A673 (cell line): ENCODE measurements around the gene KCNIP1.

Experiments used
- EZH2 ChIP-seq: fragments of 200-600 bp; sonication (generic); IDR thresholded peaks from 2 replicates; pipeline ENCODE4 v1.6.1; 2017; ENCODE audit warnings: borderline replicate concordance, low read depth, mild to moderate bottlenecking, mixed read lengths, antibody characterized with exemption, low read length; ENCODE audit not compliant: poor library complexity, severe bottlenecking
- TF ChIP-seq, protein P1 (sequence below): fragments of 300-800, 200-600 bp; sonication (generic); conservative IDR thresholded peaks from 2 replicates; pipeline ENCODE4 v1.5.1; 2017; ENCODE audit warnings: low read depth, mild to moderate bottlenecking, antibody characterized with exemption, low read length, moderate library complexity, mixed read lengths

DNA sequence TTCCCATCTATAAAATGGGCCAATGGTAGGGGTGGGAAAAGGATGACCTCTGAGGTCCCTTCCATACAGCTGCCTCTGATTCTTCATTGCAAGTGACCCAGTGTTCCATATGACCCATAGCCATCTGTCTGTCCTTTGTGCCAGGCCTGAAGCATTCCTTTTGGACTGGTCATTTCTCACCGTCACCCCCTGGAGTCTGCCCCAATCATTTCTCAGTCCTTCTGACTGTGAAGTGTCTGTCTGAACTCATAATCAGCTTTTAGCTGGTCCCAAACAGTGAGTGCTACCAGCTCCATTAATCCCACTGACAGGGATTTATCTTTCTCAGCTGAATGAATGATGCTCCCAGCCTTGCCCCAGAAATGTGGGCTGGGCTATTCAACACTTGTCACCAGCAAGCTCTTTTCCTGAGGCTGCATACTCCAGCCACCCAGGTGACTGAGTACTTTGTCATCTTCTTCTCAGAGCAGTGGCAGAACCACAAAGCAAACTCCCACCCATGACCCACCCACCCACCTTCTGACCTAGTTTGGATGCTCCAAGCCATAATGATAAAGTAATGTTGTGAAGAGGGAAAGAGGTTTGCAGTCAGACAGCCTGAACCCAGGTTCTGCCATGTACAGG is 37.4 kb downstream of the KCNIP1 start:
- TF ChIP-seq, protein P1, sequence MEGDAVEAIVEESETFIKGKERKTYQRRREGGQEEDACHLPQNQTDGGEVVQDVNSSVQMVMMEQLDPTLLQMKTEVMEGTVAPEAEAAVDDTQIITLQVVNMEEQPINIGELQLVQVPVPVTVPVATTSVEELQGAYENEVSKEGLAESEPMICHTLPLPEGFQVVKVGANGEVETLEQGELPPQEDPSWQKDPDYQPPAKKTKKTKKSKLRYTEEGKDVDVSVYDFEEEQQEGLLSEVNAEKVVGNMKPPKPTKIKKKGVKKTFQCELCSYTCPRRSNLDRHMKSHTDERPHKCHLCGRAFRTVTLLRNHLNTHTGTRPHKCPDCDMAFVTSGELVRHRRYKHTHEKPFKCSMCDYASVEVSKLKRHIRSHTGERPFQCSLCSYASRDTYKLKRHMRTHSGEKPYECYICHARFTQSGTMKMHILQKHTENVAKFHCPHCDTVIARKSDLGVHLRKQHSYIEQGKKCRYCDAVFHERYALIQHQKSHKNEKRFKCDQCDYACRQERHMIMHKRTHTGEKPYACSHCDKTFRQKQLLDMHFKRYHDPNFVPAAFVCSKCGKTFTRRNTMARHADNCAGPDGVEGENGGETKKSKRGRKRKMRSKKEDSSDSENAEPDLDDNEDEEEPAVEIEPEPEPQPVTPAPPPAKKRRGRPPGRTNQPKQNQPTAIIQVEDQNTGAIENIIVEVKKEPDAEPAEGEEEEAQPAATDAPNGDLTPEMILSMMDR, result no peak
- TF ChIP-seq EZH2, result no peak
